CD4-positive, alpha-beta T cell treated with Interleukin-21 for 1 hour (primary cell): Measurements from ENCODE around the gene RNF13.
"Not testable (repeated sequence)": the region's sequence is repeated elsewhere in the genome, so short reads cannot be mapped to it uniquely, and the experiment has no call there.

ENCODE experiments used
- DNase-seq: peaks from one replicate; pipeline ENCODE4 v3.0.0-alpha.2; 2020

RNF13 gene

DNA sequence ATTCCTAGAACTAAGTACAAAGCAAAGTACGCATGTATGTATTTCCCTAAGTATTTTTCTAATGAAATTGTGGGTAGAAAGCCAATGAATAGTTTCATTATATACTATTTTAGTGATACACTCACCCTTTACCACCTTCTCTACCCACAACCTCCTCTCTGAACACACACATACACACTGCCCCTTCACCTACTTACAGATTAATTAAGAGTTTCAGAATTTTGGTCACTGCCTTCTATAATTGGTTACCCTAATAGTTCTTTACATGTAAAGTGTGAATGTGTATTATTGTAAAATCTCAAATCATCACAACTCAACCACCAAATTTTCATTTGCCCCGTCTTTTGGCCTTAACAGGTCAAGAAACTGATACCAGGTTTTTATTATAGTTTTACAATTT lies 150.5 kb downstream of the RNF13 start:
- no peak for DNase-seq

- no peak for DNase-seq
Observed at GRCh38 chr3:149964291-149964690, 151.3 kb downstream of the RNF13 start.

- no peak for DNase-seq
Observed at GRCh38 chr3:149965278-149965677, 152.3 kb downstream of the RNF13 start.

DNA sequence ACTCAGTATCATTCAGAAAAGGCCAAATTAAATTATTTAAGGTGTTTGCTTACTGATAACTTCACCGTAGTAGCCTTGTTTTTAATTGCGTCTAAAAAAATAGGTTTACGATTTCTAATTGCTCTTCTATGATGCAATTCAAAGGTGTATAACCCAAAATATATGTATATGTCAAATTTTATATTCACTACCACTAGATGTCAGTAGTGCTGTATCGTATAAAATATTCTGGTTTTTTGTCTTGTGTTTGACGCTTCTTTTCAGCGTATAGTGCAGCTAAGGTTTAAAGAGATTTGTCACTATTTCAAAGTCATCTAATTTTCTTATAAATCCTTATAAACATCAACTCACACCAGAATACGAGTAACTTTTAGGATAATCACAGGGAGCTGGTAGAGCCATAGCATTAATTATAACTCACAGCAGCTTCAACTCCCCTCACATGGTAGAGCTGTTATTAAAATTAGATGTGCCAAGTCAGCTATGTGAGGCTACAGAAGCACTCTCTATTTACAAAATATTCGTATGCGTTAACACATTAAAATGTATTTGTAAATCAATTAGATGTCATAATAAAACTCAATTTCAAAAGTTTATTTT lies 154.2 kb downstream of the RNF13 start:
- DNase-seq, result peak; percentile 64

DNA sequence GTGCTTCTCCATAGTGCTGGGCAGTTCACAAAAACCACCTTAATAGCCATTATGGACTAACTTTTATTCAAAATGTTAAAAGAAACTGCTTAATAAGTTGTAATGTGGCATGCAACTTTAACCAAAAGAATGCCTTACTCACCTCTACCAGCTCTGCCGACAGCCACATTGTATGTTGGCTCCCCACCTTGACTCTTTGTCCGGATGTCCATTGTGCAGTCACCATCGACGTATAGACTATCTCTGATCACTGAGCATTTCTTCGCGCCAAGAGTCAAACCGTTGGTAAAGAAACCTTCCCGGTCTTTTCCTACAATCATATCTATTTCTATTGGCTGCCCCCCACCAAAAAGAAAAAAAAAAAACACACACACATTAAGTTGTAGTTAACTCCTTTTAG lies 155.2 kb downstream of the RNF13 start:
- no peak for DNase-seq

DNA sequence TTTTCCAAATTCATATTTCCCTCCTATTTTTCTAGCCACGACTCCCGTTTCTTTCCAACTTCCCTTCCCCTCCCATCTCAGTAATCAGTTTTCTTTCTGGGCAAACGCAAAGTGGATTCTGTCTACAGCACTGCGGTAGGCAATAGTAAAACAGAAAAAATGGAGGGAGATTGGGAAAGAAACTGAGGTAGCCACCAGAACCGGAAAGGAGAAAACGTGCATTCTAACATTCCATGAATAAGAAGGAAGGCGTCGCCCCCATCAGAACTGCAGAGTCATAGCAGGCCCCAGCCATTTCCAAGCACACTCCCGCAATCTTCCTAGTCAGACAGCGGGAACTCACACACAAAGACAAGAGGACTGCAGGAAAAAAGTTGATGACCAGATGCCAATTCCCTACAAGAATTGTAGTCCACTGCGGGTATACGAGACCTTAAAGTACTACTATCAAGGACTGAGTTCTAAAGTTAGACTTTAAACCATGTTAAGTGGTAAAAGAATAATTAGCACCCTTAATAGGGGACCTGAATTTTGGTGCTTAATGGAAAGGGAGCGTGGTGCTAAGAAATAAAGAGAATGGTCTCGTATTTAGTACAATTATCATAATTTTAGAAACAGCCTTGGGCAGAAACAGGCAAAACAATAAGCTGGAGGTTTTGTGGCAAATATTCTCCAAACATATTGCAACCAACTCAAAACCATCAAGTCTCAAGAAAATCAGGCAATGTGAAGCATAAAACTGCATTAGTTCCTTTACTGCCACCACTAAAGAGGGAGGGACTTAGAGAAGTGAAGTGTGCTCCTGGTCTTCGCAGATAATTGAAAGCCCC lies 156.3 kb downstream of the RNF13 start:
- DNase-seq, result no peak

- DNase-seq, result peak; percentile 79
Observed at GRCh38 chr3:149969940-149970715, 157.1 kb downstream of the RNF13 start.

DNA sequence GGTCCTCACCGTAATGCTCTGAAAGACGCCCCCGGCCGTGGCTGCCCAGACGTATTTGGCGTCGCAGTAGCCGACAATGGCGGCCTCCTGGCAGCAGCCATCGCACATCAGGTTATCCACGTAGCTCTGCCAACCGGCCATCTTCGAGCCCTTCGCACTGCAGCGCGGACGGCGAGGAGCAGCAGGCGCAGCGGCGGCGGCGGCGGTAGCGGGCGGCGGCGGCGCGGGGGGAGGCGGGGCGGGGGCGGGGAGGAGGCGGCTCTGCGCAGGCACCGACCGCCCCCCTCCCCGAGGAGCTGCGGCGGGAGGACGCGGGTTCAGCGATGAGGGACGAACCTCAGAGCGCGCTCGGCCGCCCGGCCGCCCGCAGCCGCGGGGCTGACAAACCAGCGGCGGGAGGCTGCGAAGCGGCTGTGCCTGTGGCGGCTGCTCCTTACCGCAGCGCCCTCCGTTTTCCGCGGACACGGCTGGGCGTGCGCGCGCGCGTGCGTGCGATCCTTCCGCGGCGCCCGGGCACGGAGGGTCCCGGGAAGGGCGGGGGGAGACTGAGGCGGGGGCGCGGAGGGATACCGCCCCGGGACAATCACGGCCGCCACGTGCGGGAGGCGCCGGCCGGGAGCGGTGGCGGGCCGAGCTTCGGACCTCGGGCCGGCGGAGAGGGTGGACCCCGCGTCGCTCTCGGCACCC lies 157.8 kb downstream of the RNF13 start, which contains the start of gene PFN2:
PFN2 (minus strand) TSS at position 180 of the 687 bp plus-strand sequence; CDS start at position 141, 39 bp downstream.
- DNase-seq, result peak; percentile 71

GRCh38 chr3:149971403-149972075 lies 158.5 kb downstream of the RNF13 start:
- DNase-seq, result peak; percentile 30

DNA sequence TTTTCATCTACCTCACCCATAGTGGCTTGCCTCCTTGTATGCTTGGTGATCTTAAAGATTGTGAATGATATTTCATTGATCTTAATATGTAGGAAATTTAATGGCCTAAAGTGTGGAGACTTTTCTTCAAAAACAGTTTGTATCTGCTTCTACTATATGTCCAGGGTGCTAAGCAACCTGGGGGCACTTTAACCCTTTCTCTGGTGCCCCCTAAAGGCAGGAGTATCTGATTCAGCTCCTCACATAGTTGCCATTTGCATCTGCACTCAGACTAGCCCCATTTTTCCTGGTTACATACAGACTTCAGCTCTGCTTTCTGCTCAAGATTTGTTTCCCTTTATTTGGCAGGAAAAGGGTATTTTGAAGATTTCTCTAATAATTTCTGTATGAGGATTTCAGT lies 162.9 kb downstream of the RNF13 start:
- DNase-seq, result no peak

- DNase-seq, result no peak
Observed at GRCh38 chr3:149977386-149977785, 164.4 kb downstream of the RNF13 start.

DNA sequence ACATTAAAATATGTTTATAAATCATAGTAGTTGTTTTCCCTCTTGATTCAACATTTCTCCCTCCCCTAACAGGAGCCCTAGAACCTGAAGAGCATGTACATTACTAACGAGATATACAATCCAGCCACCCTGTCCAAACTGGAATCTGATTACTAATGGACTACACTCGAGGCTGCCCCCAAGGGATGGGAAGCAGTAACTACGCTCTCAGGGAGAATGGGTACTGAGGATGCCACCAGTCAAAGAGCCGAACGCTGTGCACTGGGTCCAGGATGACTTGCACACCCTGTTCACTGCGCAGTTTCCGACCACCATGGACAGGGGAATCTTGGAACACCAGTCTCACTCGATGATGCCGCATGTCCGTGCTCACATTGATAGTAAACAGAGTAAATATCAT lies 169.0 kb downstream of the RNF13 start:
- DNase-seq, result not testable (repeated sequence)

GRCh38 chr3:149983053-149983452 lies 170.0 kb downstream of the RNF13 start:
- DNase-seq, result not testable (repeated sequence)

DNA sequence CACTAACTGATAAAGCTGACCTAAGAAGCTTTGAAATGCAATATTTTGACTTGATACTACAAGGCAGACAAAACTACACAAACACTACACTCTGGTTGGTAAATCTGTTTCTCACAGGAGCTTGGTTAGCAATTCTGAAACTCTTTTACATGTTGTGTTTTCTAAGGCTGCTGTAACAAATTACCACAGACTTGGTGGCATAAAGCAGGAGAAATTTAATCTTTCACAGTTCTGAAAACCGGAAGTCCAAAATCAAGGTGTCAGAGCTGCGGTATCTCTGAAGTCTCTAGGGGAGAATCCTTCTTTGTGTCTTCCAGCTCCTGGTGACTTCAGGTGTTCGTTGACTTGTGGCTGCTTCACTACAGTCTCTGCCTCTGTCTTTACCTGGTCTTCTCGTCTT lies 170.6 kb downstream of the RNF13 start:
- DNase-seq, result no peak

DNA sequence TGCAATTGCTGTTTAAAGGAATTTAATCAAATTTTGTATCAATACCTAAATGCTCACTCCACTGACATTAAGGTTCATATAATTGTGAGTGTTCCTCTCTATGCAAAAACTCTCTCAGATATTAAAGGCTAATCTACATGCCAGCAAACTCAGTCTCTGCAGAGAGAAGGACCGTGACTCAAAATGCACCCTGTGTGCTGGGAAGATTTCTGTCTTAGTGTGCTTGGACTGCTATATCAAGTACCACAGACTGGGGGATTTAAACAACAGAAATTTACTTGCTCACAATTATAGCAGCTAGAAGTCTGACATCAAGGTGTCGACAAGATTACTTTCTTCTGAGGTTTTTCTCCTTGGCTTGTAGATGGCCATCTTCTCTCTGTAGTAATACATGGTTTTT lies 176.3 kb downstream of the RNF13 start:
- no peak for DNase-seq

DNA sequence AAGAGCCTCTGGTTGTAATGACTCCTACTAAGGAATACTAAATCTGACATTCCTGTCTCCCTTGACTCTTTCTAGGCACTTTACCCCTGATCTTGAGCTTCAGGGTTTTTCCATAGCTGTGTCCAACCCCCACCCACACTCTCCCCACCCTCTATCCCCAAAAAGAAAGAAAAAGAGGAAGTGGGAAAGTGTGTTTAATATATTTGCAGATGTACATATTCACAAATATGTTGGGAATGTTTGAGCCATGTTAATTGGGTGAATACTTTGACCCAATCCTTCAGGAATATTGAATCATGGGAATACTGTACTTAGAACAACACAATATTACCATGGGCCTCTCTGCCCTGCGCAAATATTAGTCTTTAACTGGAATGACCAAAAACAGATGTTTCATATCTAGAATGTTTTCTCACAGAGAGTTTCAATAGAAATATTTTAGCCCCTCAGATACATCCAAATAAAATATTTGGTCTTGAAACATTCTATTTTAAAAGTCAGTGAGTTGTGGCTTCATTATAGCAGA lies 177.5 kb downstream of the RNF13 start:
- no peak for DNase-seq

GRCh38 chr3:149992416-149993058 lies 179.5 kb downstream of the RNF13 start:
- DNase-seq, result no peak

GRCh38 chr3:149998946-149999345 lies 185.9 kb downstream of the RNF13 start:
- DNase-seq, result no peak

GRCh38 chr3:149999421-149999820 lies 186.4 kb downstream of the RNF13 start:
- DNase-seq, result no peak

DNA sequence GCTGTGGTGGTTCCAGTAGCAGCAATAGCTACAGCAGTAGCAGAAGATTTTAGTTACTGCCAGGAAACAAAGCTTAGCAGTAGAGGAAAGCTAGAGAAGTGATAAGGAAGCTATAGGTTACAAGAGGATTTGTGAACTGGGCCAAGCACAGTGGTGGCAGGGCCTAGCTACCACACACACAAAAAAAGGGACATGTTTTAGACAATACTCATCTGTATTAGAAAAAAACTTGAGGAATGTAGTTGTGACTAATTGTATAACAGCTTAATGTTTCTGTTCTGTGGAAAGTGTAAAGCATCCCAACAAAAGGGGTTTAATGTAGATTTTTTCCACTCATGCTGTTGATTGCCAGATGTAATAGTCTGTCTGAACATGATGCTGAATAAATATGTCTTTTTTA lies 187.6 kb downstream of the RNF13 start:
- DNase-seq, result no peak

- no peak for DNase-seq
Observed at GRCh38 chr3:150005243-150006112, 192.5 kb downstream of the RNF13 start.
